H9 (cell line): ENCODE data around the gene TMEM145. TPM values are rescaled to one million over a fixed set of nuclear protein-coding genes. Genes with fewer than 3 reads are reported as not detected.

Source experiments
- DNase-seq: peaks from one replicate; pipeline ENCODE4 v3.0.0-alpha.2; 2017
- H2AFZ ChIP-seq: one replicate; pipeline ENCODE4 v1.6.1; 2013; ENCODE audit warnings: mild to moderate bottlenecking, low read length, control low read depth, moderate library complexity
- H2AK5ac ChIP-seq: 2 replicates; pipeline ENCODE4 v1.6.1; 2013; ENCODE audit warnings: low read length, control low read depth, mixed read lengths; ENCODE audit not compliant: insufficient read length
- H2BK120ac ChIP-seq: one replicate; pipeline ENCODE4 v1.6.1; 2013; ENCODE audit warnings: low read depth, mild to moderate bottlenecking, low read length, control low read depth, inconsistent platforms; ENCODE audit not compliant: poor library complexity, severe bottlenecking
- H2BK12ac ChIP-seq: 2 replicates; pipeline ENCODE4 v1.6.1; 2013; ENCODE audit warnings: low read length, control low read depth, mixed read lengths, low read depth; ENCODE audit not compliant: insufficient read length
- H2BK15ac ChIP-seq: 2 replicates; pipeline ENCODE4 v1.6.1; 2013; ENCODE audit warnings: low read depth, low read length, control low read depth
- H2BK20ac ChIP-seq: one replicate; pipeline ENCODE4 v1.6.1; 2013; ENCODE audit warnings: low read depth, mild to moderate bottlenecking, low read length, control low read depth, inconsistent platforms; ENCODE audit not compliant: poor library complexity, severe bottlenecking
- H2BK5ac ChIP-seq: 2 replicates; pipeline ENCODE4 v1.6.1; 2013; ENCODE audit warnings: low read length, control low read depth, mixed read lengths; ENCODE audit not compliant: insufficient read length
- H3K14ac ChIP-seq: 2 replicates; pipeline ENCODE4 v1.6.1; 2013; ENCODE audit warnings: low read length, control low read depth; ENCODE audit not compliant: insufficient read depth
- H3K18ac ChIP-seq: 2 replicates; pipeline ENCODE4 v1.6.1; 2013; ENCODE audit warnings: low read depth, mild to moderate bottlenecking, mixed read lengths, low read length, control low read depth; ENCODE audit not compliant: insufficient read length
- H3K23ac ChIP-seq: 2 replicates; pipeline ENCODE4 v1.6.1; 2013; ENCODE audit warnings: low read length, control low read depth, mixed read lengths, low read depth; ENCODE audit not compliant: insufficient read length
- H3K23me2 ChIP-seq: 2 replicates; pipeline ENCODE4 v1.6.1; 2013; ENCODE audit warnings: low read depth, mild to moderate bottlenecking, mixed read lengths, low read length, control low read depth; ENCODE audit not compliant: insufficient read length, poor library complexity, severe bottlenecking
- H3K27ac ChIP-seq: 2 replicates; pipeline ENCODE4 v1.5.1; 2013; ENCODE audit warnings: low read length, control low read depth, mixed read lengths, low read depth; ENCODE audit not compliant: insufficient read length
- H3K27me3 ChIP-seq: 2 replicates; pipeline ENCODE4 v1.6.1; 2013; ENCODE audit warnings: low read length, control low read depth, inconsistent platforms; ENCODE audit not compliant: insufficient read depth
- H3K4ac ChIP-seq: 2 replicates; pipeline ENCODE4 v1.6.1; 2013; ENCODE audit warnings: low read depth, mild to moderate bottlenecking, control low read depth, inconsistent platforms, low read length, moderate library complexity
- H3K4me1 ChIP-seq: 2 replicates; pipeline ENCODE4 v1.6.1; 2013; ENCODE audit warnings: low read length, control low read depth, inconsistent platforms; ENCODE audit not compliant: insufficient read depth
- H3K4me2 ChIP-seq: 2 replicates; pipeline ENCODE4 v1.6.1; 2013; ENCODE audit warnings: low read length, control low read depth, mixed read lengths; ENCODE audit not compliant: insufficient read length, insufficient read depth
- H3K56ac ChIP-seq: 2 replicates; pipeline ENCODE4 v1.6.1; 2013; ENCODE audit warnings: low read depth, mild to moderate bottlenecking, mixed read lengths, low read length, control low read depth; ENCODE audit not compliant: insufficient read length
- H3K79me1 ChIP-seq: 2 replicates; pipeline ENCODE4 v1.6.1; 2013; ENCODE audit warnings: low read depth, mild to moderate bottlenecking, moderate library complexity, low read length, control low read depth, inconsistent platforms; ENCODE audit not compliant: insufficient read depth, poor library complexity, severe bottlenecking
- H3K79me2 ChIP-seq: 2 replicates; pipeline ENCODE4 v1.6.1; 2013; ENCODE audit warnings: low read length, control low read depth, inconsistent platforms; ENCODE audit not compliant: insufficient read depth
- H3K9ac ChIP-seq: 2 replicates; pipeline ENCODE4 v1.6.1; 2013; ENCODE audit warnings: low read length, control low read depth, mixed read lengths; ENCODE audit not compliant: insufficient read length; ENCODE audit errors: extremely low read depth
- H3K9me3 ChIP-seq: one replicate; pipeline ENCODE4 v1.6.1; 2013; ENCODE audit warnings: low read depth, low read length, inconsistent platforms; ENCODE audit not compliant: control insufficient read depth
- H3T11ph ChIP-seq: one replicate; pipeline ENCODE4 v1.6.1; 2013; ENCODE audit warnings: mild to moderate bottlenecking, low read length, control low read depth, inconsistent platforms
- H4K20me1 ChIP-seq: one replicate; pipeline ENCODE4 v1.6.1; 2013; ENCODE audit not compliant: control insufficient read depth, insufficient read length, insufficient read depth
- H4K5ac ChIP-seq: 2 replicates; pipeline ENCODE4 v1.6.1; 2013; ENCODE audit warnings: low read depth, mild to moderate bottlenecking, mixed read lengths, low read length, control low read depth; ENCODE audit not compliant: insufficient read length
- H4K8ac ChIP-seq: replicated peaks from 2 replicates; pipeline ENCODE4 v1.6.1; 2013; ENCODE audit warnings: low read length, control low read depth, mixed read lengths, low read depth; ENCODE audit not compliant: insufficient read length
- H4K91ac ChIP-seq: 2 replicates; pipeline ENCODE4 v1.6.1; 2013; ENCODE audit warnings: low read depth, mild to moderate bottlenecking, moderate library complexity, mixed read lengths, low read length, control low read depth; ENCODE audit not compliant: insufficient read length
- H3K27ac Mint-ChIP-seq, 3 experiments: 2 replicates in 2 of 3; 3 replicates in 1 of 3; pipeline ENCODE4 v1.8.0; 2020 to 2021; ENCODE audit warnings: mixed read lengths in 3 of 3, mild to moderate bottlenecking in 1 of 3, moderate library complexity in 1 of 3
- H3K27me3 Mint-ChIP-seq: 2 replicates; pipeline ENCODE4 v1.8.0; 2021; ENCODE audit warnings: low read depth, mild to moderate bottlenecking, moderate library complexity, mixed read lengths
- H3K36me3 Mint-ChIP-seq, 3 experiments: 2 replicates in 2 of 3; 3 replicates in 1 of 3; pipeline ENCODE4 v1.8.0; 2020 to 2021; ENCODE audit warnings: low read depth in 3 of 3, mixed read lengths in 3 of 3; ENCODE audit not compliant: insufficient read depth in 1 of 3
- H3K4me1 Mint-ChIP-seq, 2 experiments: 2 replicates each; pipeline ENCODE4 v1.8.0; 2020; ENCODE audit warnings: mixed read lengths in 2 of 2
- H3K4me3 Mint-ChIP-seq, 2 experiments: 2 replicates in 1 of 2; 3 replicates in 1 of 2; pipeline ENCODE4 v1.8.0; 2020 to 2021; ENCODE audit warnings: mild to moderate bottlenecking in 2 of 2, mixed read lengths in 2 of 2, moderate library complexity in 1 of 2
- H3K9me3 Mint-ChIP-seq, 2 experiments: 2 replicates in 1 of 2; 3 replicates in 1 of 2; pipeline ENCODE4 v1.8.0; 2020; ENCODE audit warnings: mild to moderate bottlenecking in 2 of 2, mixed read lengths in 2 of 2, moderate library complexity in 1 of 2
- WGBS: extraction: QIAGEN DNeasy Blood & Tissue Kit; methylation state at CpG from one replicate; pipeline ENCODE4 v1.1.7; 2013; ENCODE audit warnings: missing lambda C conversion rate, low lambda C conversion rate, mixed read lengths; ENCODE audit not compliant: insufficient read length; ENCODE audit errors: extremely low coverage; 5-methylcytosine and 5-hydroxymethylcytosine counted together
- total RNA-seq: library from RNA; stranded (reverse); gene quantifications from 2 replicates; pipeline ENCODE4 v1.2.1, GENCODE V29; 2021
- TF ChIP-seq, protein P1 (sequence below): fragments of 200-600 bp; sonication (generic); conservative IDR thresholded peaks from 3 replicates; pipeline ENCODE4 v1.8.0; 2021; ENCODE audit warnings: antibody characterized with exemption, mild to moderate bottlenecking

The TMEM145 gene
- total RNA-seq, 1 experiment from 2014 or later: 4.5 TPM

DNA sequence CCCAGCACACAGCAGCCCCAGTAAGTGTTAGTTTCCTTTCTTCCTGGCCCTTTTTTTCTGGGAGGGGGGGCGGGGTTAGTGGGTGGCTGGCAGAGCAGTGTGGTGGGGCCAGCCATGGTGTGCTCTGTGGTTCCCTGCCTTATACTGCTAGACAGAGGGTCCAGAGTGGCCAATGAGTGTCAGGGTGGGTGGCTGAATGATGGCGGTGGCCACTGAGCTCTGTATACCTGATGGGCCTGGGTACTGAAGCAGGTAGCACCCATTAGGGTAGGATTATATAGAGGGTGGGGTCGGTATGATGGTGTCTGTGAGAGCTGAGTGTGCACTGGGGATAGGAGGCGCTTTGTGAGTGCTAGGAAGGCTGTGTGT lies 30.3 kb upstream of the TMEM145 start:
- H3K36me3 Mint-ChIP-seq: peaks cover 10 to 13% (median 13%) of the 10 kb centered on the region in 3 experiments
- peak overlapping the region; percentile 76 for H3K4me2 ChIP-seq
- peaks cover 19% of the 10 kb centered on the region for H3K23me2 ChIP-seq
- H4K91ac ChIP-seq: no peak overlapping the region
- no peak overlapping the region for H3K56ac ChIP-seq
- H3K9me3 Mint-ChIP-seq: no peaks in the 10 kb centered on the region; a peak in 2 of 5 replicates
- H2AK5ac ChIP-seq: no peak overlapping the region
- H3K4me1 Mint-ChIP-seq: peaks cover 40 to 49% of the 10 kb centered on the region in 2 experiments
- TF ChIP-seq, protein P1, sequence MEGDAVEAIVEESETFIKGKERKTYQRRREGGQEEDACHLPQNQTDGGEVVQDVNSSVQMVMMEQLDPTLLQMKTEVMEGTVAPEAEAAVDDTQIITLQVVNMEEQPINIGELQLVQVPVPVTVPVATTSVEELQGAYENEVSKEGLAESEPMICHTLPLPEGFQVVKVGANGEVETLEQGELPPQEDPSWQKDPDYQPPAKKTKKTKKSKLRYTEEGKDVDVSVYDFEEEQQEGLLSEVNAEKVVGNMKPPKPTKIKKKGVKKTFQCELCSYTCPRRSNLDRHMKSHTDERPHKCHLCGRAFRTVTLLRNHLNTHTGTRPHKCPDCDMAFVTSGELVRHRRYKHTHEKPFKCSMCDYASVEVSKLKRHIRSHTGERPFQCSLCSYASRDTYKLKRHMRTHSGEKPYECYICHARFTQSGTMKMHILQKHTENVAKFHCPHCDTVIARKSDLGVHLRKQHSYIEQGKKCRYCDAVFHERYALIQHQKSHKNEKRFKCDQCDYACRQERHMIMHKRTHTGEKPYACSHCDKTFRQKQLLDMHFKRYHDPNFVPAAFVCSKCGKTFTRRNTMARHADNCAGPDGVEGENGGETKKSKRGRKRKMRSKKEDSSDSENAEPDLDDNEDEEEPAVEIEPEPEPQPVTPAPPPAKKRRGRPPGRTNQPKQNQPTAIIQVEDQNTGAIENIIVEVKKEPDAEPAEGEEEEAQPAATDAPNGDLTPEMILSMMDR: no peak
- no peak overlapping the region for H4K5ac ChIP-seq
- H3K4me1 ChIP-seq: peaks cover 8% of the 10 kb centered on the region; the same call in 1 of the 2 replicates
- no peaks in the 10 kb centered on the region; the same call in 1 of the 2 replicates for H3K27me3 Mint-ChIP-seq
- no peak overlapping the region for H2BK15ac ChIP-seq
- no peak for DNase-seq
- H3K4ac ChIP-seq: no peak overlapping the region
- WGBS: 100% methylated on average over 1 of the region's 4 CpGs
- H2BK5ac ChIP-seq: no peak overlapping the region
- no peak overlapping the region for H3T11ph ChIP-seq
- H3K9ac ChIP-seq: no peak overlapping the region
- H3K79me2 ChIP-seq: peaks cover 3% of the 10 kb centered on the region; the same call in 1 of the 2 replicates
- no peaks in the 10 kb centered on the region for H3K27me3 ChIP-seq
- no peaks in the 10 kb centered on the region for H3K9me3 ChIP-seq
- no peak overlapping the region for H2BK12ac ChIP-seq
- H3K23ac ChIP-seq: no peak overlapping the region
- H3K27ac ChIP-seq: no peak overlapping the region
- H2BK120ac ChIP-seq: no peak overlapping the region
- peaks cover 3% of the 10 kb centered on the region for H4K20me1 ChIP-seq
- peak overlapping the region in 1 of 2 experiments; percentile 74; a peak in 2 of 5 replicates for H3K4me3 Mint-ChIP-seq
- no peak overlapping the region for H2BK20ac ChIP-seq
- no peak overlapping the region for H3K27ac Mint-ChIP-seq
- H4K8ac ChIP-seq: no peak overlapping the region
- peaks cover 11% of the 10 kb centered on the region for H3K79me1 ChIP-seq
- H3K18ac ChIP-seq: no peak overlapping the region
- H2AFZ ChIP-seq: no peak overlapping the region
- no peak overlapping the region for H3K14ac ChIP-seq
